Measurements from ENCODE around the gene HDAC4. TPM values are rescaled to one million over a fixed set of nuclear protein-coding genes. Genes with fewer than 3 reads are reported as not detected.

HDAC4 gene
- total RNA-seq, 6 donors from 2014 or later: 16.1 to 108 (median 45.0) TPM

DNA sequence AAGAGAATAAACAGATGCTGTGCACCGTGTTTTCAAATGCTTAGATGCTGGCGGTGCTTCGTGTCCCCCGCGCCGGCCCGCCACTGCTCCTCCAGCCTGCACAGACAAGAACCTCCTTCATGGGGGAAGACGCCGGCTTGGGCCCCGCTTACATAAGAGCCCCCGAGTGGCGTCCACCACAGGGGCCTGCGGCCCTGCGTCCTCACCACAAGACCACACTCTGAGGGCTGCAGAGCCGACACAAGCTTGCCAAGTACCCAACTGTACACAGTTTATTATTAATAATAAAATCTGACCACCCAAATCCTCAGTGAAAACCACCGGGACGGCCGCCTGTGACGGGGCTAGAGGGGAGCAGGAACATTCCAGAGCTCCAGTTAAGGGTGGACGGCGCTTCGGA lies 232.2 kb downstream of the HDAC4 start:
- Histone ChIP-seq H3K36me3 (peaks cover 1 to 19% (median 6%) of the 10 kb centered on the region in 4 donors), H3K4me1 (peaks cover 0 to 14% (median 9%) of the 10 kb centered on the region in 4 donors), H3K9me3 (peaks cover 6 to 20% (median 11%) of the 10 kb centered on the region in 4 donors), H3K27me3 (no peaks in the 10 kb centered on the region), H3K27ac (no peak overlapping the region), H3K4me3 (no peak overlapping the region)
- WGBS, 2 donors: 97% methylated on average over 19 to 22 of the region's 22 CpGs
- ATAC-seq (ENCODE audit: low FRiP score in 2 of 2): no peak
- no peak for TF ChIP-seq POLR2A (IDR thresholded peaks at IDR 0.05)
- TF ChIP-seq, protein P1, sequence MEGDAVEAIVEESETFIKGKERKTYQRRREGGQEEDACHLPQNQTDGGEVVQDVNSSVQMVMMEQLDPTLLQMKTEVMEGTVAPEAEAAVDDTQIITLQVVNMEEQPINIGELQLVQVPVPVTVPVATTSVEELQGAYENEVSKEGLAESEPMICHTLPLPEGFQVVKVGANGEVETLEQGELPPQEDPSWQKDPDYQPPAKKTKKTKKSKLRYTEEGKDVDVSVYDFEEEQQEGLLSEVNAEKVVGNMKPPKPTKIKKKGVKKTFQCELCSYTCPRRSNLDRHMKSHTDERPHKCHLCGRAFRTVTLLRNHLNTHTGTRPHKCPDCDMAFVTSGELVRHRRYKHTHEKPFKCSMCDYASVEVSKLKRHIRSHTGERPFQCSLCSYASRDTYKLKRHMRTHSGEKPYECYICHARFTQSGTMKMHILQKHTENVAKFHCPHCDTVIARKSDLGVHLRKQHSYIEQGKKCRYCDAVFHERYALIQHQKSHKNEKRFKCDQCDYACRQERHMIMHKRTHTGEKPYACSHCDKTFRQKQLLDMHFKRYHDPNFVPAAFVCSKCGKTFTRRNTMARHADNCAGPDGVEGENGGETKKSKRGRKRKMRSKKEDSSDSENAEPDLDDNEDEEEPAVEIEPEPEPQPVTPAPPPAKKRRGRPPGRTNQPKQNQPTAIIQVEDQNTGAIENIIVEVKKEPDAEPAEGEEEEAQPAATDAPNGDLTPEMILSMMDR (IDR thresholded peaks at IDR 0.05): no peak
- no peak for TF ChIP-seq POLR2AphosphoS5 (IDR thresholded peaks at IDR 0.05)
- TF ChIP-seq EP300 (IDR thresholded peaks at IDR 0.05): no peak
- peak; percentile 11 to 82 for DNase-seq

DNA sequence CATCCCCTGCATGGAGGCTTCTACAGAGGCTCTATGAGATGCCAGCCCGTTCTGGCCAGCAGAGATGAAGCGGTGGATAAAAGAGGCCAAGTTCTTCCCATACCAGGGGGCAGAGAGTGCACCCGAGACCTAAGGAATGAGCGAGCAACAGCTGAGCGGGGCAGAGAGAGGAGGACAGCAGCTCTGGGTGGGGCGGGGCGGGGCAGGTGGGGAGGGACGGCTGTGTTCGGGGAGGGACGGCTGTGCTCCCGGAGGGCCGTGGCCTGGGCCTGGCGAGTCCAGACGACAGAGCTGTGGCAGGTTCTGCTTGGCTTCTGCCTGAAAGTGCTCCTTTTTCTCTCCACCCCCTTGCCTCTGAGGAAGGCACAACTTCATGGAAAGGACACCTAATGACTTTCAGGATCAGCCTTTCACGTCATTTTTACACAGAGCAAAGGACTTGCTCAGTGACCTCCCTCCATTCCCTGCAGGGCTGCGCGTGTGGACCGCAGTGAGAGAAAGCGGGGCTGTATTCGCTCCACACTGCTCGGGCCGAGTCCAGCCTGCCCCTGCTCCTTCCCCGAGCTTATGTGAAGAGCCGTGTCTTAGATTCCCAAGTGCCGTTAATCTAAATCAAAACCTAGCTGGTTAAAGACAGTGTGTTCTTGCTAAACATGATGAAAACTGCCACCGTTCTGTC lies 232.9 kb downstream of the HDAC4 start:
- DNase-seq (peak in 1 of 2 donors; percentile 12), ATAC-seq (ENCODE audit: low FRiP score in 2 of 2) (no peak)
- Histone ChIP-seq H3K4me3 (no peak overlapping the region), H3K9me3 (peaks cover 6 to 20% (median 11%) of the 10 kb centered on the region in 4 donors), H3K36me3 (peaks cover 6 to 26% (median 12%) of the 10 kb centered on the region in 4 donors), H3K27ac (no peak overlapping the region), H3K27me3 (no peaks in the 10 kb centered on the region), H3K4me1 (peaks cover 0 to 14% (median 9%) of the 10 kb centered on the region in 4 donors)
- TF ChIP-seq EP300 (IDR thresholded peaks at IDR 0.05) (no peak), POLR2AphosphoS5 (IDR thresholded peaks at IDR 0.05) (no peak), POLR2A (IDR thresholded peaks at IDR 0.05) (no peak)
- TF ChIP-seq, protein P1 (IDR thresholded peaks at IDR 0.05): no peak
- 94 to 97% methylated on average over 26 of the region's 26 CpGs for WGBS, 2 donors

DNA sequence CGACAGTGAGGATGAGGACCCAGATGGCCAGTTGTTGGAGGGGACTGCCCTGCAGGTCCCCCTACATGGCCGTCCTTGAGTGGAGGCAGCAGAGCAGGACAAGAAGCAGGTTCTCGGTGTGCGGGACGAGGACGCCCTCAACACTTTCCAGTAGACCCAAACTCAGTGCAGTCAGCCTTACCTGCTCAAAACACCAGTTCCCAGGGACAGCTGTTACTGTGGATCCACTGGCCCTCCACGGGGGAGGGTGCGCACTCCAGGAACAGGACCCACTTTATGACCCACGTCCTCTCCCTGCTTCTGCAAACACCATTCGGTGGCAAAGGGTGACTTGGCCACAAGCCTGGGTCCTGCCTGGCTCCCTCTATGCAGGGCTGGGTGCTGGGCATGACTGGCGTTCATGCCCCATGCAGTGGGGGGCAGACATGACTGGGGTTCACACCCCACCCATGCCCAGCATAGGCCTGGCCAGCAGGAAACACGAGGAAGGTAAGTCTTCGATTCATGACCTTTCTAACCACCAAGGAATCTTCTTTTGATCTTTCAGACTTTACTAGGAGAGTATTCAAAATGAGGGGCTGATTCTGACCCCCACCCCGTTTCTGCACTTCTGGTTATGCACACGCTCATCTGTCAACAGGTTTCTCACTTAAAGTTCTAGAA lies 233.7 kb downstream of the HDAC4 start:
- Histone ChIP-seq H3K4me1 (peaks cover 0 to 14% (median 9%) of the 10 kb centered on the region in 4 donors), H3K36me3 (peaks cover 6 to 33% (median 15%) of the 10 kb centered on the region in 4 donors), H3K27ac (no peak overlapping the region), H3K4me3 (no peak overlapping the region), H3K9me3 (peaks cover 4 to 16% (median 7%) of the 10 kb centered on the region in 4 donors), H3K27me3 (no peaks in the 10 kb centered on the region)
- WGBS, 2 donors: 92 to 95% methylated on average over 11 to 15 of the region's 15 CpGs
- ATAC-seq (ENCODE audit: low FRiP score in 2 of 2) (peak in 1 of 2 donors; percentile 7), DNase-seq (peak in 1 of 2 donors; percentile 15)
- TF ChIP-seq POLR2AphosphoS5 (IDR thresholded peaks at IDR 0.05) (no peak), POLR2A (IDR thresholded peaks at IDR 0.05) (no peak), EP300 (IDR thresholded peaks at IDR 0.05) (no peak)
- TF ChIP-seq, protein P1 (IDR thresholded peaks at IDR 0.05): no peak

DNA sequence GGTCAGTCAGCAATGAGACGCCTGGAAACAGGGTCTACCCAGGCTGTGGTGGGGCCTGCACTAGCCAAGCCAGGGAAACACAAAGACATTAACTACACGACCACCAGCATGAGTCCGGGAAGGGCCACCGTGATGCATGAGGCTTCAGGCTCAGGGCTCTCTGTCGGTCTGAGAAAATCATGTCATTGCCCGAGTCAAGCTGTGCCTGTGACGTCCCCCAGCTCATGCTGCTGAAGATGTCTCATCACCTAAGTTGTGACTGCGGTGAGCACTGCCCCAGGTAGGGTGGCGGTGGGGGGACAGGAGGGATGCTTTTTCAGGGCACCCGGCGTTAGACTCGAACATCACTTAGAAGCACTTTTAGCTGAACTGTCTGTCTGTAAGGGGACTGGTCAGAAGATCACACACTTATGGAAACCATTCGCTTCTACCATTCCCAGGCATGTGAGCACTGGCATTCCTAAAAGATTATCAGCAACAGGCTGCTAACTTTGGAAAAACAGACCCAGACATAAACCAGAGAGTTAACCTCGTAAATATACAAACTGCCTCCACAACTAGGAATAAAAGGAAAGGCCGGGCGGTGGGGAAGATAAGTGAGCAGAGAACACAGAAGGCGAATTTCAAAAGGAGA lies 234.5 kb downstream of the HDAC4 start:
- TF ChIP-seq POLR2AphosphoS5 (IDR thresholded peaks at IDR 0.05): no peak
- TF ChIP-seq POLR2A (IDR thresholded peaks at IDR 0.05): no peak
- TF ChIP-seq, protein P1 (IDR thresholded peaks at IDR 0.05): no peak
- TF ChIP-seq EP300 (IDR thresholded peaks at IDR 0.05): no peak
- Histone ChIP-seq H3K4me3 (no peak overlapping the region), H3K36me3 (peaks cover 6 to 36% (median 17%) of the 10 kb centered on the region in 4 donors), H3K9me3 (peaks cover 1 to 8% (median 2%) of the 10 kb centered on the region in 4 donors), H3K4me1 (peaks cover 0 to 14% (median 9%) of the 10 kb centered on the region in 4 donors), H3K27ac (no peak overlapping the region), H3K27me3 (no peaks in the 10 kb centered on the region)
- WGBS, 2 donors: 90 to 92% methylated on average over 14 to 17 of the region's 17 CpGs
- ATAC-seq (ENCODE audit: low FRiP score in 2 of 2) (no peak), DNase-seq (peak in 1 of 2 donors; percentile 15)
